ENCODE measurements around the gene CALB2. TPM values are rescaled to one million over a fixed set of nuclear protein-coding genes. Genes with fewer than 3 reads are reported as not detected.

CALB2 gene
- total RNA-seq, 1 donor: under 0.01 TPM

DNA sequence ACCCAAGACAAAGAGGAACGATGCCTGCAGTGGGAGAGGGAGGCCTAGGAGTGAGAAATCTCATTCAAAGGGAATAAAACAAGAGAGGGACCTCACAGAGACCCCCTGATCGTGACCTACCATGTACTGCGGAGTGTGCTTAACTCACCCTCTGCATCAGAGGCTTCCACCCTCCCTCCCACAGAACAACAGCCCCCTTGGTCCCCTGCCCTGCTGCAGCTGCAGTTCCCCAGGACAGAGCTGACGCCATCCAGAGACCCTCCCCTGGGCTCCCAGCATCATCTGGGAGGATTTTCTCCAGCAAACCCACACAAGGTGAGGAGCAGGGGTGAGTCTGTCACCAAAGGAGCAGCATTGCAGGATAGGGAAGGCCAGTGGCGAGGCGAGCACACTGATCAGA is 43.5 kb downstream of the CALB2 start:
- no peak overlapping the region for H3K4me3 ChIP-seq (ENCODE audit: low read depth, low read length)
- no peak for TF ChIP-seq CTCF (IDR thresholded peaks at IDR 0.05; ENCODE audit: insufficient read depth, low read depth, low read length)
- DNase-seq (ENCODE audit: low read depth): no peak

GRCh38 chr16:71402674-71403073 is 44.2 kb downstream of the CALB2 start:
- no peak overlapping the region for H3K4me3 ChIP-seq (ENCODE audit: low read depth, low read length)
- TF ChIP-seq CTCF (IDR thresholded peaks at IDR 0.05; ENCODE audit: insufficient read depth, low read depth, low read length): no peak
- DNase-seq (ENCODE audit: low read depth): no peak

DNA sequence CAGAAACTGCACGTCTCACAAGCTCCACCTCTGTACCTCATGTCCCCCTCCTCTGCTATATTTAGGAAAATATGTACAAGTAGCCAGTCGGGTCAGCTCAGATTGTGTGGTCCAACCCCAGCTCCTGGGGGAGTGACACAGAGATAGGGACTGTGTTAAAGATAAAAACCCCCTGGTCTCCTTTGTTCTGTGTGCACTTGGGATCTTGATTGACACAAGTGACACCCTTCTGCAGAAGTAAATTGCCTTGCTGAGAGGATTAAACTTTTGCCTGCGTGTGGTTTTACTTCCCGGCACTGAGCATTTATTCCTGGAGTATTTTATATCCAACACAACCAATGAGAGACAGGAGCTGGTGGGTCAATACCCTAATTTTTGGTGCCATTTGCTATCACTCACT is 45.8 kb downstream of the CALB2 start:
- TF ChIP-seq CTCF (IDR thresholded peaks at IDR 0.05; ENCODE audit: insufficient read depth, low read depth, low read length): no peak
- no peak overlapping the region for H3K4me3 ChIP-seq (ENCODE audit: low read depth, low read length)

DNA sequence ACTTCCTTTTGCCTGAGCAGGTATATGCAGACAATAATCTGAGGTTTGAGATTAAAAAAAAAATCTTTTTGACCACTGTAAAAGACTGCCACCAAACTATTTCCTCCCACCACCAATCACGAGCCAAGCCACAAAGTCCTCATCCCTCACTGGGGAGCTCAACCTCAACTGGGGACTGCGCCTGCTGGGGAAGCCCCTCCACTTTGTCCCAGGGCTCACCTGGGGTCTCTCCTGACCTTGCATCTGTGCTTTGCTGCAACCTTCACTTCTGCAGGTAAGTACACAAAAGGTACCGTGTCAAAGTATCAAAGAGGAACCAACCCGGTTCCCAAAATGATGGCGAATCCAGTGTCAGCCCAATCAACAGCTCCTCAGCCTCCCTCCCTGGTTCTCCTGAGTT is 47.8 kb downstream of the CALB2 start:
- H3K4me3 ChIP-seq (ENCODE audit: low read depth, low read length): no peak overlapping the region
- no peak for TF ChIP-seq CTCF (IDR thresholded peaks at IDR 0.05; ENCODE audit: insufficient read depth, low read depth, low read length)
- no peak for DNase-seq (ENCODE audit: low read depth)

More for the DNA sequence above, 45.8 kb downstream of the CALB2 start:
- DNase-seq (ENCODE audit: low read depth): no peak

DNA sequence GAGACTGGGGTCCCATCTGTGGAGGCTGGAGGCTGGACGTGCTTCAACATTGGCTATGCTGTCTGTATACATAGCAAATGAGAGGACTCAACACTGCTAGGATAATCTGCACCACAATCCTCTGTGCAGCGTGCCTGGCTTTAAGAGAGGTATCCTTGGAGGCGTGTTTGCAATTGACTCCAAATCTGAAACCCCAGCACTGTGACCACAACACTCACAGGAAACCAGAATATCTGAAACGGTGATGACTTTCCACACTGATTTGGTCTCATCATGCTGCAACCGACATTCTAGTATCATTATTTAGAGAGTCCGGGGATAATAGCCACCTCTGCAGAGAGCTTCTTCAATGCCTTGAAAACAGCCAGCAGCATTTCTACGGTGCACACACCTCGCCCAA is 48.2 kb downstream of the CALB2 start:
- H3K4me3 ChIP-seq (ENCODE audit: low read depth, low read length): no peak overlapping the region
- DNase-seq (ENCODE audit: low read depth): no peak
- no peak for TF ChIP-seq CTCF (IDR thresholded peaks at IDR 0.05; ENCODE audit: insufficient read depth, low read depth, low read length)

- no peak for TF ChIP-seq CTCF (IDR thresholded peaks at IDR 0.05; ENCODE audit: insufficient read depth, low read depth, low read length)
- no peak for DNase-seq (ENCODE audit: low read depth)
- no peak overlapping the region for H3K4me3 ChIP-seq (ENCODE audit: low read depth, low read length)
Measured at GRCh38 chr16:71407731-71408130, 49.2 kb downstream of the CALB2 start.

- DNase-seq (ENCODE audit: low read depth): no peak
- no peak overlapping the region for H3K4me3 ChIP-seq (ENCODE audit: low read depth, low read length)
- no peak for TF ChIP-seq CTCF (IDR thresholded peaks at IDR 0.05; ENCODE audit: insufficient read depth, low read depth, low read length)
Measured at GRCh38 chr16:71408536-71408935, 50.0 kb downstream of the CALB2 start.
